K562 (cell line): ENCODE data around the gene DLX2. TPM values are rescaled to one million over a fixed set of nuclear protein-coding genes. Genes with fewer than 3 reads are reported as not detected.
A peak's percentile ranks its signal among the peaks of the same experiment; 100 is the strongest.

Source experiments
- CHD7 ChIP-seq: fragments of 200-600 bp; sonication (generic); IDR thresholded peaks from one replicate; pipeline ENCODE4 v1.6.1; 2012; ENCODE audit warnings: mild to moderate bottlenecking, low read depth, low read length, inconsistent platforms
- ETV5 ChIP-seq: sonication (generic); formaldehyde crosslinking; IDR thresholded peaks from 2 replicates; pipeline ENCODE4 v1.4.0; 2020; ENCODE audit warnings: low read depth, mild to moderate bottlenecking, missing genetic modification reagents
- HOMEZ ChIP-seq: fragments of 250-450 bp; sonication (Bioruptor Pico); IDR thresholded peaks from 2 replicates; pipeline ENCODE4 v1.4.0; 2020; ENCODE audit warnings: mild to moderate bottlenecking, moderate library complexity
- MBD1 ChIP-seq: fragments of 250-450 bp; sonication (Bioruptor Pico); IDR thresholded peaks from 2 replicates; pipeline ENCODE4 v1.8.0; 2022; ENCODE audit warnings: inconsistent platforms
- SMAD3 ChIP-seq: fragments of 450-650 bp; formaldehyde crosslinking; conservative IDR thresholded peaks from 2 replicates; pipeline ENCODE4 v1.4.0; 2020; ENCODE audit warnings: mild to moderate bottlenecking
- ZNF175 ChIP-seq: fragments of 200-800 bp; sonication (Bioruptor generic); IDR thresholded peaks from 2 replicates; pipeline ENCODE4 v1.6.1; 2016; ENCODE audit warnings: low read depth, mild to moderate bottlenecking, missing genetic modification characterization, missing compliant biosample characterization
- polyA plus RNA-seq, 8 experiments: library from polyadenylated mRNA; depleted of rRNA in 4 of 8; stranded (reverse) in 5 of 8; unstranded in 3 of 8; fragments of >200 nt; fragmentation: Nextera tagmentation in 2 of 8; fragmentation: Illumina TruSeq in 1 of 8; extraction: Ambion mirVana in 2 of 8; extraction: Trizol in 1 of 8; gene quantifications; 2 replicates each; pipeline versions ENCODE4 v1.2.1 to v1.2.3, GENCODE V29; 2011 to 2014; ENCODE audit warnings: inconsistent platforms in 1 of 8, missing spikeins in 1 of 8
- total RNA-seq, 7 experiments: library from RNA; depleted of rRNA in 6 of 7; stranded (reverse); fragments of >200 nt in 6 of 7; fragmentation: Illumina TruSeq in 2 of 7; extraction: Trizol in 2 of 7; gene quantifications; 2 replicates each; pipeline versions ENCODE4 v1.2.1 to v1.2.3, GENCODE V29; 2011 to 2021; ENCODE audit warnings: low replicate concordance in 1 of 7

The DLX2 gene
- total and polyA plus RNA-seq, 9 of the 15 experiments (the other 6 are each of a cell fraction or from before 2014, with no cell fraction given) = 0.14 to 4.3 (median 0.86) TPM

GRCh38 chr2:172084645-172085459 is 17.8 kb downstream of the DLX2 start (continued):
- TF ChIP-seq CHD7 (no peak), ETV5 (CRISPR knock-in tag) (no peak; the same call in 1 of the 2 replicates), MBD1 (CRISPR knock-in tag) (no peak), ZNF175 (CRISPR knock-in tag) (peak; percentile 80), SMAD3 (CRISPR knock-in tag) (no peak), HOMEZ (CRISPR knock-in tag) (0 out of 2 replicates have a peak, but pooled peaks have one; percentile 20)
